Activated effector memory CD4-positive, alpha-beta T cell treated with anti-CD3 and anti-CD28 coated beads, Interleukin-2, amount 50 U/mL, for 16 hours (primary cell): Measurements from ENCODE around the gene CDR2.
"Not testable (repeated sequence)": the region's sequence is repeated elsewhere in the genome, so short reads cannot be mapped to it uniquely, and the experiment has no call there.

Source experiments
- DNase-seq: peaks from one replicate; pipeline ENCODE4 v3.0.0-alpha.2; 2020

CDR2 gene

GRCh38 chr16:22301423-22301822 is 73.0 kb downstream of the CDR2 start:
- not testable (repeated sequence) for DNase-seq

- DNase-seq, result peak; percentile 80
Observed at GRCh38 chr16:22300427-22301071, 73.9 kb downstream of the CDR2 start.

GRCh38 chr16:22299036-22299435 is 75.4 kb downstream of the CDR2 start:
- DNase-seq, result no peak

GRCh38 chr16:22297871-22298733 is 76.3 kb downstream of the CDR2 start:
- DNase-seq, result peak; percentile 87

- peak; percentile 100 for DNase-seq
Observed at GRCh38 chr16:22297114-22297870, 77.1 kb downstream of the CDR2 start, which contains the start of gene POLR3E. Gene POLR3E, plus strand, starts transcription at chr16:22297409. Its CDS starts 5,560 bp downstream, at chr16:22302969.

- DNase-seq, result no peak
Observed at GRCh38 chr16:22296225-22297113, 78.0 kb downstream of the CDR2 start.
